GM21529 (cell line): Measurements from ENCODE around the gene FMN2.

Experiments
- ATAC-seq: cut with Tn5 transposase; IDR thresholded peaks from one replicate; pipeline ENCODE4 v1.9.1; 2021; ENCODE audit not compliant: unreplicated experiment

FMN2 gene

GRCh38 chr1:240091614-240092300 lies at the start of gene FMN2:
Gene FMN2 (plus strand): TSS chr1:240091883. CDS start chr1:240092110, 227 bp downstream.
- ATAC-seq: no peak

GRCh38 chr1:240044620-240045019 lies 47.1 kb upstream of the FMN2 start:
- no peak for ATAC-seq

- ATAC-seq: no peak
These were observed 45.7 kb upstream of the FMN2 start for GRCh38 chr1:240046000-240046399.

DNA sequence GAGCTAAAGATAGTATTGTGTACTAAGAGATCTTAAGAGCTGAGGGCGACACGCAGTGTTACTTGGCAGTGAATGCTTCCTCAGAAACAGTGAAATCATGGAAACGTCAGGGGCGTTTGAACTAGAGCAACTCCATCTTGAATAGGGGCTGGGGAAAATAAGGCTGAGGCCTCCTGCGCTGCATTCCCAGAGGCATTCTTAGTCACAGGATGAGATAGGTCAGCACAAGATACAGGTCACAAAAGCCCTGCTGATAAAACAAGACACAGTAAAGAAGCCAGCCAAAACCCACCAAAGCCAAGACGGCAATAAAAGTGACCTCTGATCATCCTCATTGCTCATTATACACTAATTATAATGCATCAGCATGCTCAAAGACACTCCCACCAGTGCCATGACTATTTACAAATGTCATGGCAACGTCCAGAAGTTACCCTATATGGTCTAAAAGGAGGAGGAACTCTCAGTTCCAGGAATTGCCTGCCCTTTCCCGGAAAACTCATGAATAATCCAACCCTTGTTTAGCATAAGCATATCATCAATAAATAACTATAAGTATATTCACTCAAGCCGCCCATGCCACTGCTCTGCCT lies 37.5 kb upstream of the FMN2 start:
- ATAC-seq: no peak

DNA sequence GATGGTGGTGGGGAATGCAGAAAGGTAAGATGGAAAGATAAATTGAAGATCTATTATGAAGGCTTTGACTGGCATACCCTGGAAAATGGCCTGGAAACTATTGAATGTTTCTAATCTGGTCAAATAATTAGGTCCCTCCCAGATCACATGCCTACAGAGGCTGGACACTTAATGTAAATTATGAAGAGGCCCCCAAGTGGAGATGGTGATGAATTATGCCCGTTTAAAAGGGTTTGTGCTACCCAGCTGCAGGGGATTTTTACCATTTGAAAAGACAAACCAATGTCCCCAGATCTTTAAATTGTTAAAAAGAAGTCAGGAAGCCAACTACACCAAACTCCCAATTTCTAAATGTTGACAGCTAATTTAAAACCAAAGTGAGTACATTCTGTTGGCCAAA lies 35.7 kb upstream of the FMN2 start:
- no peak for ATAC-seq

GRCh38 chr1:240056350-240056749 lies 35.3 kb upstream of the FMN2 start:
- ATAC-seq: no peak

GRCh38 chr1:240058049-240058448 lies 33.6 kb upstream of the FMN2 start:
- ATAC-seq: no peak

GRCh38 chr1:240068961-240069360 lies 22.7 kb upstream of the FMN2 start:
- ATAC-seq: no peak

DNA sequence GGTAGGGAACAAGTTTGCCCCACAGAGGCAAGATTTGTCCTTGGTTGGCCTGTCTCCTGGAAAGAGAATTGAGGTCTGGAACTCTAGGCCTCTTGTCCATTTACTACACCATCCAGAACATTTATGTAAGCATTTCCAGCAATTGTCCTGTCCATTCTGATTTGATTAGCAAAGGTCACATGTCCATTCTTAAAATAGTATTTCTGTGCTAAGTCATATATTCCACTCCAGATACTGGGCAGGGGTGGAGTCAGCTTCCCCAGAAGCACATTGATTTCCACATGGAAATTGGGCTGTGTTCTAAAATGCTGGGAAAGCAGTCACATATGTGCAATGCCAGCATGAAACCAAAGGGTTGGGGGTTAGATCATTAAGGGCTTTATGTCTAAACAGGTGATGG lies 21.5 kb upstream of the FMN2 start:
- no peak for ATAC-seq

GRCh38 chr1:240073097-240073496 lies 18.6 kb upstream of the FMN2 start:
- no peak for ATAC-seq

- no peak for ATAC-seq
These were observed 17.3 kb upstream of the FMN2 start for GRCh38 chr1:240074422-240074821.

- ATAC-seq: no peak
These were observed 16.8 kb upstream of the FMN2 start for GRCh38 chr1:240074908-240075307.

- no peak for ATAC-seq
These were observed 7.3 kb upstream of the FMN2 start for GRCh38 chr1:240084337-240084736.

GRCh38 chr1:240084749-240085148 lies 6.9 kb upstream of the FMN2 start:
- no peak for ATAC-seq

- ATAC-seq: no peak
These were observed 5.0 kb upstream of the FMN2 start for GRCh38 chr1:240086726-240087125.

GRCh38 chr1:240090014-240090413 lies 1.7 kb upstream of the FMN2 start:
- ATAC-seq: no peak

- no peak for ATAC-seq
These were observed 604 bp upstream of the FMN2 start for GRCh38 chr1:240090957-240091600.

- no peak for ATAC-seq
These were observed 827 bp downstream of the FMN2 start for GRCh38 chr1:240092301-240093119.

GRCh38 chr1:240093120-240093961 lies 1.7 kb downstream of the FMN2 start:
- ATAC-seq: no peak

DNA sequence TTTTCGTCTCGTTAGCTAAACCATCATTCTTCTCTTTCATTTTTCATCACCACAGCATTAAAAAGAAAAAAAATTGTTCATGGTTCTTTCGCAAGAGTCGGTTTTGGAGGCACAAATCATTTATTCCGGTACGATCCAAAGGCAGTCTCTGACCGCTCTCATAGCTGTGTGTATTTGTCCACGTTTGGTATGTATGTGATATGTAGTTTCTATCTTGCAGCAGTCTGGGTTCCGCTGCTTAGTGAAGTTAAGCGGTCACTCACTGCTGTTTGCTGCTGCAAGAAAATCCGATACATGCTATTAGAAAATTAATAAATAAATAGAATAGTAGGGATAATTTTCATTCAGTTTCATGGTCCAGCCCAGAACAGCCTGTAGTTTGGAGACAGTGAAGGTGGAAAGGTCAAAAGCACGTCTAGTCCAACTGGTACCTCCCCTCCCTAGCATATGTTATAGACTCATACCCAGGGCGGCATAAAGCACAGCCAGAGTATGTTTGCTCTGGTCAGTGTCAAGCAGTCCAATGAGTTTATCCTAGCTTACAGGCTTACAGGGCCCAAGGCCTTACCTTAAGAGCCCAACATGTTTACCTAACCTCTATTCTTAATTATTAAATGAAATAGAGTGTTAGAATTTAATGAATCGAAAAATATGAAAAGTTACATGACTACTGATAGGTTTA lies 2.5 kb downstream of the FMN2 start:
- no peak for ATAC-seq
